ENCODE results near the gene CAPN13.

Gene CAPN13

DNA sequence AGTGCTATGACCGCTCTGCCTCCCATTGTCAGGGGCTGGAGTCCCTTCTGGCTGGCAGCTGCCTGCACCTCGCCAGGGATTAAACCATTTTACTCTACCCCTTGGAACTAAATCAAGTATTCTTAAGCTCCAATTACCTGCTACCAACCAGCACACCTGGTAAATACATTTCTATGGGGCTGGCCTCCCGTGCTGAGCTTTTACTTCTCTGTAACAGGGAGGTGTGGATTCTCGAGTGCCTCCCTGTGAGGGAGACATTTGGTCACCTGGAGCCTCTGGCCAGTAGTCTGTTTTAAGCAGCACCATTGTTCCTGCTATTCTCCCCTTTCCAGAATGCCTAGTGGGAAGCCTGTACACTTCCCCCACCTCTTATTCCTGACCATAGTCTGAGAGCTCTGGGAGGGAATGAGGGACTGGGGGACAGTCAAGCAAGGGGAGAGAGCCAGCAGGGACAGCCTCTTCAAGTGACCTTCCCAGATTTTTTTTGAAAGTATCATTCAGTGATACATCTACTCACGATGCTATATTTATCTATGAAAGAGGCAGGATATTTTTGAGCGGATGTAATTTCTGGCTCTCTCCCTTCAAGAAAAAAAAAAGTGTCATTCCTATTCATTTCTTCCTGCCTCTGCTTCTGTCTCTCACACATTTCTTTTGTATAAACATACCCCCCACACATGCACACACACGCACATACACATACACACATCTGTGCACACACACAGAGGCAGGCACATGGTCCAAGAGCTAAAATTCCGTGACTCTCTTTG, 112.8 kb downstream of the CAPN13 start:
- TF ChIP-seq, protein P1, sequence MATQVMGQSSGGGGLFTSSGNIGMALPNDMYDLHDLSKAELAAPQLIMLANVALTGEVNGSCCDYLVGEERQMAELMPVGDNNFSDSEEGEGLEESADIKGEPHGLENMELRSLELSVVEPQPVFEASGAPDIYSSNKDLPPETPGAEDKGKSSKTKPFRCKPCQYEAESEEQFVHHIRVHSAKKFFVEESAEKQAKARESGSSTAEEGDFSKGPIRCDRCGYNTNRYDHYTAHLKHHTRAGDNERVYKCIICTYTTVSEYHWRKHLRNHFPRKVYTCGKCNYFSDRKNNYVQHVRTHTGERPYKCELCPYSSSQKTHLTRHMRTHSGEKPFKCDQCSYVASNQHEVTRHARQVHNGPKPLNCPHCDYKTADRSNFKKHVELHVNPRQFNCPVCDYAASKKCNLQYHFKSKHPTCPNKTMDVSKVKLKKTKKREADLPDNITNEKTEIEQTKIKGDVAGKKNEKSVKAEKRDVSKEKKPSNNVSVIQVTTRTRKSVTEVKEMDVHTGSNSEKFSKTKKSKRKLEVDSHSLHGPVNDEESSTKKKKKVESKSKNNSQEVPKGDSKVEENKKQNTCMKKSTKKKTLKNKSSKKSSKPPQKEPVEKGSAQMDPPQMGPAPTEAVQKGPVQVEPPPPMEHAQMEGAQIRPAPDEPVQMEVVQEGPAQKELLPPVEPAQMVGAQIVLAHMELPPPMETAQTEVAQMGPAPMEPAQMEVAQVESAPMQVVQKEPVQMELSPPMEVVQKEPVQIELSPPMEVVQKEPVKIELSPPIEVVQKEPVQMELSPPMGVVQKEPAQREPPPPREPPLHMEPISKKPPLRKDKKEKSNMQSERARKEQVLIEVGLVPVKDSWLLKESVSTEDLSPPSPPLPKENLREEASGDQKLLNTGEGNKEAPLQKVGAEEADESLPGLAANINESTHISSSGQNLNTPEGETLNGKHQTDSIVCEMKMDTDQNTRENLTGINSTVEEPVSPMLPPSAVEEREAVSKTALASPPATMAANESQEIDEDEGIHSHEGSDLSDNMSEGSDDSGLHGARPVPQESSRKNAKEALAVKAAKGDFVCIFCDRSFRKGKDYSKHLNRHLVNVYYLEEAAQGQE (IDR thresholded peaks at IDR 0.05; ENCODE audit: insufficient read depth in 1 of 2, low read depth in 2 of 2, low read length in 2 of 2): no peak
- TF ChIP-seq POLR2AphosphoS5 (IDR thresholded peaks at IDR 0.05; ENCODE audit: low read depth, low read length): no peak
- no peak for TF ChIP-seq TAF1 (IDR thresholded peaks at IDR 0.05; ENCODE audit: borderline replicate concordance, insufficient read depth, low read length)
- TF ChIP-seq SIN3A (IDR thresholded peaks at IDR 0.05; ENCODE audit: borderline replicate concordance, insufficient read depth, low read length): no peak
- no peak for TF ChIP-seq FOXP2 (optimal IDR thresholded peaks at IDR 0.05; ENCODE audit: borderline replicate concordance, extremely low read depth, extremely low read length, insufficient read depth)

- TF ChIP-seq, protein P1 (IDR thresholded peaks at IDR 0.05; ENCODE audit: insufficient read depth in 1 of 2, low read depth in 2 of 2, low read length in 2 of 2): no peak
- no peak for TF ChIP-seq FOXP2 (optimal IDR thresholded peaks at IDR 0.05; ENCODE audit: borderline replicate concordance, extremely low read depth, extremely low read length, insufficient read depth)
- TF ChIP-seq POLR2AphosphoS5 (IDR thresholded peaks at IDR 0.05; ENCODE audit: low read depth, low read length): no peak
- no peak for TF ChIP-seq SIN3A (IDR thresholded peaks at IDR 0.05; ENCODE audit: borderline replicate concordance, insufficient read depth, low read length)
- TF ChIP-seq TAF1 (IDR thresholded peaks at IDR 0.05; ENCODE audit: borderline replicate concordance, insufficient read depth, low read length): no peak
Observed at GRCh38 chr2:30693821-30694281, 113.4 kb downstream of the CAPN13 start.

- TF ChIP-seq FOXP2 (optimal IDR thresholded peaks at IDR 0.05; ENCODE audit: borderline replicate concordance, extremely low read depth, extremely low read length, insufficient read depth) (no peak), SIN3A (IDR thresholded peaks at IDR 0.05; ENCODE audit: borderline replicate concordance, insufficient read depth, low read length) (no peak)
Observed at GRCh38 chr2:30692829-30693275, 114.4 kb downstream of the CAPN13 start.

DNA sequence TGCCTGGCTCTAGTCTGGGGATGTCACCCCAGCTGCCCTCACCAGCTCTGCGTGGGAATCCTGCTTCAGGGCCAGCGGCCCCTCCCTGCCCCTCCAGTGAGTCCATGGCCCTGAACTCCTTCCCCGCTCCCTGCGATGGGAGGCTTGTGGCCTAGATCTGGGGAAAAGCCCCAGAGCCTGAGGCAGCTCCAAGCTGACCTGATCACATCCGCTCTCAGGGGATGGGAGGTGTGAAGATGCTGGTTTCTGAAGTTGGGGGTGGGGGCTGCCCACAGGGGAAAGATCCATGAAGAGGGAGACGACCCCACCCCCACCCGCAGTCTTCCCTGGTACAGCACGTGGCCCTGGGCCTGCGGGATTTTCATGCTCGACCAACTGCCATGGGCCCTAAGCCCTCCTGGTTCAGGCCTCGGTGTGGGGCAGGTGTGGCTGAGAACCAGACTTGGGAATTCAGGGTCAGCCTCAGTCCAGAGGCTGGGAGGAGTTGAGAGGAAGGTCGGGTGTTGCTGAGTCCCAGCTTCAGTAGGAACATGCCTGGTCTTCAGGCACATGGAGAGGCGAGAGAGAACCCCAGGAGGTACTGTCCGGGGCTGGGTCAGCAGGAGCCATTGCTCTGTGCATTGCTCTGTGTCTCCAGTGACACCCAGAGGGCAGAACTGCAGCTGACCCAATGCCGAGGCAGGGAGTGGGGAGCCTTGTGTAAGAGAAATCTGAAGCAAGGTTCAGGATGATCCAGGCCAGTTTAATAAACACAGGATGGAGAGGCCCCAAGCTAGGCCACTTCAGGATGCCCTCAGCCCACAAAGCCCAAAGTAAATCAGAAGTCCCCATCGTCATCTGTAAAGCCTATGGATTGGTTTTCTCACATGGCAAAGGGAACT, 115.1 kb downstream of the CAPN13 start:
- TF ChIP-seq SIN3A (IDR thresholded peaks at IDR 0.05; ENCODE audit: borderline replicate concordance, insufficient read depth, low read length): no peak
- TF ChIP-seq, protein P1 (IDR thresholded peaks at IDR 0.05; ENCODE audit: insufficient read depth in 1 of 2, low read depth in 2 of 2, low read length in 2 of 2): no peak
- TF ChIP-seq FOXP2 (optimal IDR thresholded peaks at IDR 0.05; ENCODE audit: borderline replicate concordance, extremely low read depth, extremely low read length, insufficient read depth): no peak
- TF ChIP-seq POLR2AphosphoS5 (IDR thresholded peaks at IDR 0.05; ENCODE audit: low read depth, low read length): no peak
- TF ChIP-seq TAF1 (IDR thresholded peaks at IDR 0.05; ENCODE audit: borderline replicate concordance, insufficient read depth, low read length): no peak

DNA sequence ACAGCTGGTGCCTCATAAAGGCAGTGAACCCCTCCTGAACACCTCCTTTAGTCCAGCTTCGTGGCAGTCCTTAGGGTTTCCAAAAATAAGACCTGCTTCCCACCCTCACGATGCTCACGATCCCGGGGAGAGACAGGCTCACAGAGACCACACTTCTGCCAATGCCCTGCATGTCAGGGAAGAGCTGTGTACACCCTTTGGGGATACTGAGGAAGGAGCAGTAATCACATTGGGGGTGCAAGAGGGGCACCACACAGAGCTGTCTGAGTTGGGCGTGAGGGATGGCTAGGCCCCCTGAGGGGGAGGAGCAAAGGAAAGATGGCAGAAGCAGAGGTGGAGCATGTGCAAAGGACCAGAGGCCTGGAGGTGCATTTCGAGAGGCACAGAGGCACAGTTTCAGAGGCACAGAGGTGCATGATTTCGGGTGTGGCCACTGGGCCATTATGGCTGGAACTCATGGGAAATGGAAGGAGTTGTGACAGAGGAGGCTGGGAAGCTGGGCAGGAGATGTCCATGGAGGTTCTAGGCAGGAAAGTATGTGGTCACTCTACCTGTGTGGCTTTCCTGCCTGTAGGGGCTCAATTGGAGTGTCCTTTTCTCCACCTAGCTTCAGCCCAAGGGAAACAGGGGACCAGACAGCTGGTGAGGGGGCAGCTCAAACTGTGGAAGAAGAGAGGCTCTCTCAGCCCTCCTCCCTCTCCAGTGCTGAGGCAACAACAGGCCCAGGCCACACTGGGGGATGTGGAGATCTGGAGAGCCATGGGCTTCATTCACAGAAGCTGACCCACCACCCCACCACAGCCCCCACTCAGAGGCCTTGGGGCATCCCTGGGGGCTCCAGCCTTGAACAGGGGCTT, 115.9 kb downstream of the CAPN13 start:
- no peak for TF ChIP-seq POLR2AphosphoS5 (IDR thresholded peaks at IDR 0.05; ENCODE audit: low read depth, low read length)
- TF ChIP-seq, protein P1 (IDR thresholded peaks at IDR 0.05; ENCODE audit: insufficient read depth in 1 of 2, low read depth in 2 of 2, low read length in 2 of 2): no peak
- TF ChIP-seq FOXP2 (optimal IDR thresholded peaks at IDR 0.05; ENCODE audit: borderline replicate concordance, extremely low read depth, extremely low read length, insufficient read depth): no peak
- TF ChIP-seq SIN3A (IDR thresholded peaks at IDR 0.05; ENCODE audit: borderline replicate concordance, insufficient read depth, low read length): no peak
- no peak for TF ChIP-seq TAF1 (IDR thresholded peaks at IDR 0.05; ENCODE audit: borderline replicate concordance, insufficient read depth, low read length)

Measured in PFSK-1 (cell line).